IPS-NIHi11 (cell line): ENCODE measurements around the gene AQP3.
"Not testable (repeated sequence)": the region's sequence is repeated elsewhere in the genome, so short reads cannot be mapped to it uniquely, and the experiment has no call there.

Source experiments
- DNase-seq: peaks from one replicate; pipeline ENCODE4 v3.0.0; 2012; ENCODE audit warnings: mixed read lengths, low spot score

The AQP3 gene

DNA sequence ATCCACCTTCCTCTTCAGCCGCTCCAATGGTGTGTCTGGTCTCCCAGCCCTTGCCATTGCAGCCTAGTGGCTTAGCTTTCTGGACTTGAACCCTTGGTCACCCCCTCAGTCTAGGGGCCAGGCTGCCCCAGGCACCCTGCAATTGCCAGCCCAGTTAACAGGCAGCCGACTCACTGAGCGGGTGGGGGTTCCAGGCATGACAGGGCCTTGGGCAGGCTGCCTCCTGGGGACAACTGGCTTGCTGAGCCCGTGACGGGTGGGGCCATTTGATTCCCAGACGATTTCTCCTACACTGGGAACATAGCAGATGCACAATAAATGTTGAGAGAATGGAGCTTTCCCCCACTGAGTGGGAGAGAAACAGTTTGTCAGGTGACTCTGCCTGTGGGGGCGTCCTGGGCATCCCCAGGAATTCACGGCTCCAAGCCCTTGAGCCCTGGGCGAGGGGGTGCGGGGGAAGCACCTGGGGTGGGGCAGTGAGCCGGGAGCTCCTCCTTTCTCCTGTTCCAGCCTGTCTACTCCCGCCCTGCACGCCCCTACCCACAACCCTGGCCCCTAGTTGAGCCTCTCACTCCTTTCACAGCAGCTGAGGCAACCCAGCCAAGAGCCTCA lies 32.4 kb downstream of the AQP3 start:
- no peak for DNase-seq

DNA sequence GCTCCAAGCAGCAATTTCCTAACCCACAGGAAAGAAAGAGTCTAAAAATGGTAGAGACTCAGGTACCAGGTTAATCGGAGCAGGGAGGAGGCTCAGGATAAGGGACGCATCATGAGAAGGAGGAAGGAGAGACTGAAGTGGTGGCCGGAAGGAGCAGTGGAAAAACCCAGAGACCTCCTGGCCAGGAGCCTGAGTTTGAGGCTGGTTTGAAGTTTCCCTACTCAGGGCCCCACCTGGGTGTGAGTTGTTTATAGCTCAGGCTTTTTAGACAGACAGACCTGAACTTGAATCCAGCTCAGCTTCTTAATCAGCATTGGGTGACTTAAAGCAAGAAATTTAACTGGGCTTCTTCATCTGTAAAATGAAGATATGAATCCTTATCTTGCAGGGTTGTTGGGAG lies 33.1 kb downstream of the AQP3 start:
- DNase-seq: no peak

DNA sequence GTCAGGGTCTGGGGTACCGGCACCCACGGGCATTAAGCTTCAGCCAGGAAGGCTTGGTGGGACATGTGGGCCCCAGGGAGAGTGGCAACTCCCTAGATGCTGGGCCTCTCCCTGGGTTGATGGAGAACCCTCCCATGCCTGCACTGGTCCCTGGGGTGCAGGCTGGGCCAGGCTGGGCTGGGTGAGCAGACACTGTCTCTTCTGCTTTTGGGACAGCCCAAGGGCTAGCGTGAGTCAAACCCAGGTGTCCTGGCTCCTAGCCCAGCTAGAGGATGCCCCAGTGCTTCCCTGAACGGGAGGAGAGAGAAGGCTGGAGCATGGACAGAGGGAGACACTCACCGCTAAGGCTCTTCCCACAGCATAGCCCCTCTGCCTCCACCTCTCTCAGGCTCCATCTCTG lies 39.3 kb downstream of the AQP3 start:
- no peak for DNase-seq

DNA sequence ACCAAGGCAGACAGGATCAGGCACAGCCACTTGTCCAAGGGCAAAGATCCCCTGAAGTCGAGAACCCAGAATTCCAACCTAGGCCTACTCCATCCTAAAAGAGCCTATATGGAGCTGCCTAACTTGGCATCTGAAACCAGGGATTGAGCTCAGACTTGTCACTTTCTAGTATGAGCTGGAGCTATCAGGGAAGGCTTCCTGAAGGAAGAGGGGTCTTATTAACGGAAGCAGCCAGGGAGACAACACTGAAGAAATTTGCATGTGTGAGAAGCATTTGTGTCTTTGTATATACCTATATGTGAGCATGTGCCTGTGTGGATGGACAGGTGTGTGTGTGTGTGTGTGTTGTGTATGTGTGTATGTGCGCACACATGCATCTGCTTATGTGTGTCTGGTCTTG lies 40.3 kb downstream of the AQP3 start:
- no peak for DNase-seq

DNA sequence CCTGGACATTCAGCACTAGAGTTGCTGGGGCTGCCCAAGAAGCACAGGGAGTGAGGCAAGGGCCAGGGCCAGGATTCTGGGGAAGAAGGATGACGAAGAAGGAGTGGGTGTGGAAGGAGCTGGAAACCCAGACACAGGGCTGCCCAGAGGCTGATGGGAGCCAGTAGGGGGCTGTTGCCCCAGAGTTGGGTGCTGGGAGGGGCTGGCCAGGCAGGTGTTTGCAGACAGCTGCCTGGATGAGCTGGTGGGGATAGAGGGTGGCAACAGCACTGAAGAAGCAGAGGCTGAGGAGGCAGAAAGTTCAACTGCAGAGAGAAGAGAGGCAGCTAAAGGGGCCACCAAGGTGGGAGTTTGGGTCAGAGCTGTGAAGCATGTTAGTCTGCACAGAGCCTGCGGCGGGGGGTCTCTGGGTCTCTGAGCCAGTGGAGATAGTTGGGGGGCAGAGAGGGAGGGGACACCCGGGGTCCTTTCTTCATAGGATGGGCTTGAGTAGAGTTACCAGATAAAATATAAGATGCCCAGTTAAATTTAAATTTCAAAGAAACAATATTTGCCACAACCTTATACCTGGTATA lies 42.5 kb downstream of the AQP3 start:
- DNase-seq: no peak

DNA sequence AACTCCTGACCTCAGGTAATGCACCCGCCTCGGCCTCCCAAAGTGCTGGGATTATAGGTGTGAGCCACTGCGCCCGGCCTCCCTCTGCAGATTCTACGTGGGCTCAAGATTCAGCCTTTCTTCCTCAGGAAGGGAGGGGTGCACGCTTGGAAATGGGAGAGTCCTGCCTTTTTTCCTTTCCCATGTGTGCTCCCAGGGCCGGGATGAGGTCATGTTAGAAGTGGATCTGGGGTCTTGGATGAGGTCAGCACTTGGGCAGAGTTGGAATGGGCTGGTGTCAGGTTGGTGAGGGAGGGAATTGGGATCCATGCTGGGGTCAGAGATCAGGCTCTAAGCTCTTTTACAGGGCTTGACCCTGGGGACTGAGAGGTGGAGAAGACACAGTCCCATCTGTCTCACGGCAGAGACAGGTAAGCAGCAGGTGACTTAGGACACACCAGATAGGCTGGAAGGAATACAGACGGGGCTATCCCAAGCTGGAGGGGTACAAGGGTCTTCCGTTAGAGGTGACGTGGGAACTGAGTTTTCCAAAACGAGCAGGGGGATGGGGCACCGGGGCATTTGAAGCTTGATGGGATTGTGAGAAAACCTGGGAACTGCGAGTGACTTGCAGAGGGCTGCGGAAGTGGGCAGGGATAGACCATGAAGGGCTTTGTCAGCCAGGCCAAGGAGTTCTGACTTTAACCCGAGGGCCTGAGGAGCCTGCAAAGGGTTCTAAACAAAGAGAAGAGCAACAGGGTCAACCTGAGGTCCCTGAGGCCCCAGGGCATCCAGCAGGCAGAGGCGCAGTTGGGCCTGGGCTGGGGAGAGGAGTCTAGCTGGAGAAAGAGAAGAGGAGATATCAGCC lies 43.2 kb downstream of the AQP3 start:
- no peak for DNase-seq

DNA sequence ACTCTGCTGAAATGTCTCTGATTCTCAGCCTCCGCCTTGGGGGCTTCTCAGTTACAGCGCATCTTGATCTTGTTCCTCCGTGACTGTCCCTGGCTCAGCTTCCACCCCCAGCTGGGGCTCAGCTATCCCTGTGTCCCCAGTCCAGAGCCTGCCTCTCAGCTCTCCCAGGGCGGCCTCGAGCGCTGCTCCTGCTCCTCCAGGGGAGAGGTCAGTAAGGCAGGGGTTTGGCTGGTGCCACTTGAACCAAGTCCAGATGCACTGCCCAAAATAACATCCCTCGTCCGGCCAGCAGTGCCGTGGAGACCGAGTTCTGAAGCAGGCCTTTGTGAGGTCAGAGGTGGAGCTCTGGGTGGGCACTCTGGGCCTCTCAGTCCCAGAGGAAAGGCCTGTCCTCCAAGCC lies 45.0 kb downstream of the AQP3 start, which contains the start of gene AQP7:
AQP7 (minus strand) TSS at position 198 of the 400 bp plus-strand sequence. CDS start 1,306 bp downstream, outside the sequence.
- not testable (repeated sequence) for DNase-seq

DNA sequence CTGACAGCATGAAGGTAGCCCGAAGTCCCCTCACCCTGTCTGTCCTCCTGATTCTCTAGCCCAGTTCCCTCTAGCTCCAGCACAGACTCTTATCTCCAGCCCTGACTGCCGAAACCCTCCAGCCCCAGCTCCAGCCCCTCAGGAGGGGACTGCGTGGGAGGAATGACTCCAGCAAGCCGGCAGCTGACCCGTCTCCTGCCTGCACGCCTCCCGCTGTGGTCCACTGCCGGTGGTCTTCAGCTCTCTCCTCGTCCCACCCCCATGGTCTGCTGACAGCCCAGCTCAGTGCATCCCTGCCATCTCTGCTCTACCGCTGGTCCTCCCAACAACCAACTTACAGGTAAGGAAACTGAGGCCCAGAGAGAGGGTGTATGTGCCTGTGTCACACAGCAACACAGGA lies 45.6 kb downstream of the AQP3 start:
- DNase-seq: not testable (repeated sequence)

DNA sequence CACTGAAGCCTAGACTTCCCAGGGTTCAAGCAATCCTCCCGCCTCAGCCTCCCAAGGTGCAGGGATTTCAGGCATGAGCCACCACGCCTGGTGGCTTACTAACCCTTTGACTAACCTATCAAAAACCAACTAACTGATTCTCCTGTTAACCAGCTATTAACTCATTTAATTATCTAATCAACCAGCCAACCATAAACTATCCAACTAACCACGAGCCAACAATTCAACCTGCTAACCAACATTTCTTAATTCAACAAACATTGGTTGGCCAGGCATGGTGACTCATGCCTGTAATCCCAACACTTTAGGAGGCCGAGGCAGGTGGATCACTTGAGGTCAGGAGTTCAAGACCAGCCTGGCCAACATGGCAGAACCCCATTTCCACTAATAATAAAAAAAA lies 48.3 kb downstream of the AQP3 start:
- not testable (repeated sequence) for DNase-seq

DNA sequence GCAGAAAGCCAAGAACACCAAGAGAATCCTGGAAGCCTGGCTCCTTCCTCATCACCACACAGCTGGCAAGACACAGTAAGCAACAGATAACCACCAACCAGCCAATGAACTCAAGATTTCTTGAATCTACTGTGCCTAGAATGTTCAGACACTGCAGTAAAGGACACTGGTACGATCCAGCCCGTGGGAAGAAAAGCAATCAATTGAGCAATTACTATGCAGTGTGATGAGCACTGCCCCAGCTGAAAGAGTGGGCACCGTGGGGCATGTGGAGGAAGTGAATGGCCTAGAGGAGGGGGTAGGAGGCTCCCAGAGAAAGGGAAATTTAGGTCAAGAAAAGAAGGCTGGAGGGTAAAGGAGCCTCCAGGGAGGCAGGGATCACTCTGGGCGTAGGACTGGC lies 49.6 kb downstream of the AQP3 start:
- not testable (repeated sequence) for DNase-seq

DNA sequence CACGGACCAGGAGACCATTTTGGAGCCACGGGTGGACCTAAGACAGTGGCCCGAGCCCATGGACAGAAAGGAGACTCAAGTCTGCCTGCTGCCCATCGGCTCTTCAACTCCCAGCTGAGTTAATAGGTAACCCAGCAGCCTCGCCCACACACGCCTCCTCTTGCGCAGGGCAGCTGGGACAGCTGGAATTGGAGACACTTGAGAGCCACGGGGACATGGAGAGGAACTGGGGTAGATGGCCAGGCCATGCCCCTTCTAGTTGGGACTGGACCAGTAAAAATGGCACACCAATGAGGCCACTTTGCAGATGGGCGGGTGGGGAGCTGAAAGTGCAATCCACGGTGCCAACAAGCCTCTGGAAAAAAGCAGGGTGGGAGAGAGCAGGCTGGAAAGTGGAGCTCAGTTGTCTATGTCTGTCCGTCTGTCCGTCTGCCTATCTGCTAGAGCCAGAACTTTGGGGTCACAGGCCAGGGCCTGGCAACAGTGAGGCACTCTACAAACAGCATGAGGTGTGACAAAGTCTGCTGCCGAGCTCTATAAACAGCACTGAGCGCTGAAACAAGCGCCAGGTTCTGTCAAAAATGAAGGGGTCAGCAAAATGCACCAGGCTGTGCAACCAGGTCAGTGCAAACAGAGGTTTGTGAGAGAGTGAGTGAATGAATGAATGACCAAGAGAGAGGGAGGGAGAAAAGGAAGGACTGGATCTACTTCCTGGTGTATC lies 52.1 kb downstream of the AQP3 start:
- not testable (repeated sequence) for DNase-seq

DNA sequence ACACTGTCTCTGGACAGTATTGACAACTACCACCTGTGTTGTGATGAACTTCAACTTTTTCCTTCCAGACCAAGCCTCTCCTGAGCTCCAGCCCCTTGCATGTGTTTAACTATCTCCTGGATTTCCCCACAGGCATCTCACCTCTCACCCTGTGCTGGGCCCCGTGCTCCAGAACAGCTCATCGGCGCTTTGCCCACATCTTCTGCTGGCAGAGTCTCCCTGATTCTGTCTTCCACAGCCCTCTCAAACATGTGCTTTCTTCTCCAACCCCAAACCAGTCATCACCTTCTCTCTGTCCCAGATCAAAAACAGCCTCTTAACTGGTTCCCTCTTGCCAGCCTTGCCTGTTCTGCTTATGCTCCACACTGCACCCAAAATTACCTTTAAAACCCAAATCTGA lies 53.4 kb downstream of the AQP3 start:
- DNase-seq: not testable (repeated sequence)

DNA sequence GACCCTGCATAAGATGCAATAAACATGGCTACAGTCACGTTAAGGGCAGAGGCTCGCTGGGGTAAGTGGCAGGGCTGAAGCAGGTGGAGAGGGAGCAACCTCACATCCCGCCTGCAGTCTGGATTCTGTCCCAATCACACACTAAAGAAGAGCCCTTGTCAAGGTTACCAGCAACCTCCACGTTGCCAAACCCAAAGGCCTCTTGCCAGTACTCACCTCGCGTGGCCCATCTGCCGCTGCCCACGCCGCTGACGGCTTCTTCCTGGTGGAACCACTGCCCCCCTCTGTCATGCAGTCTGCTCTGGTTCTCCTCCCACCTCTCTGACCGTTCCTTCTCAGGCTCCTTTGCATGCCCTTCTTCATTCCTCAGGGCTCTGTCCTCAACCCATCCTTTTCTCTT lies 53.8 kb downstream of the AQP3 start:
- no peak for DNase-seq

DNA sequence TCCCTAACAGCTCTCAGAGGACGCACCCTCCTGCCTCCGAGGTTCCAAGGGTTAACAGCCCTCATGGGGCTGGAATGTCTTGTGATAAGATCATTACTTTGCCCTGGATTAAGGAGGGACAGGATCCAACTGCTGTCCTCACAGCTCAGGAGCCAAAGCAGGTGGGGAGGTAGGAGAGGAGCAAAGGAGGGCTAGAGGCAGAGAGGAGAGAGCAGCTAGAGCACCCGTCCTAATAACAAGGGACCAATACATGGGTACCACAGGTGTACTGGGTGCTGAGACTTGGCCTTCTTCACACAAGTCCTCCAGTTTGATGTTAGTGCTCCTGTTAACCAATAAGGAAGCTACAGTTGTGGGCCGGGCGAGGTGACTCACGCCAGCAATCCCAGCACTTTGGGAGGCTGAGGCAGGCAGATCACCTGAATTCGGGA lies 54.8 kb downstream of the AQP3 start:
- not testable (repeated sequence) for DNase-seq
